Trophoblast cell (in vitro differentiated cells and primary cell): ENCODE data around the gene EFNA2.

ENCODE experiments used
- DNase-seq, 2 donors: peaks; one replicate each; pipeline ENCODE4 v3.0.0-alpha.2; 2016
- H2AFZ ChIP-seq: 2 replicates; pipeline ENCODE4 v1.6.1; 2013; ENCODE audit warnings: low read length, moderate library complexity, mild to moderate bottlenecking; ENCODE audit not compliant: insufficient read depth, poor library complexity
- H2AK5ac ChIP-seq: 2 replicates; pipeline ENCODE4 v1.6.1; 2013; ENCODE audit warnings: mild to moderate bottlenecking, low read length
- H2BK120ac ChIP-seq: 2 replicates; pipeline ENCODE4 v1.6.1; 2013; ENCODE audit warnings: low read length, mild to moderate bottlenecking, moderate library complexity; ENCODE audit not compliant: insufficient read depth, poor library complexity
- H2BK12ac ChIP-seq: 2 replicates; pipeline ENCODE4 v1.6.1; 2013; ENCODE audit warnings: mild to moderate bottlenecking, low read length, moderate library complexity
- H2BK5ac ChIP-seq: 2 replicates; pipeline ENCODE4 v1.6.1; 2013; ENCODE audit warnings: low read length, low read depth, moderate library complexity, mild to moderate bottlenecking; ENCODE audit not compliant: poor library complexity
- H3K14ac ChIP-seq: 2 replicates; pipeline ENCODE4 v1.6.1; 2013; ENCODE audit warnings: mild to moderate bottlenecking, low read length
- H3K18ac ChIP-seq: 2 replicates; pipeline ENCODE4 v1.6.1; 2013; ENCODE audit warnings: mild to moderate bottlenecking, low read length
- H3K23ac ChIP-seq: 2 replicates; pipeline ENCODE4 v1.6.1; 2013; ENCODE audit warnings: low read length
- H3K27ac ChIP-seq: 2 replicates; pipeline ENCODE4 v1.5.1; 2013; ENCODE audit warnings: low read depth, mild to moderate bottlenecking, inconsistent platforms, low read length, moderate library complexity
- H3K27me3 ChIP-seq: 2 replicates; pipeline ENCODE4 v1.6.1; 2013; ENCODE audit warnings: inconsistent platforms, mild to moderate bottlenecking, low read length, moderate library complexity; ENCODE audit not compliant: insufficient read depth
- H3K36me3 ChIP-seq, 2 experiments: 1 replicate in 1 of 2; 2 replicates in 1 of 2; pipeline ENCODE4 v1.6.1; 2013; ENCODE audit warnings: low read length in 2 of 2, mild to moderate bottlenecking in 2 of 2, moderate library complexity in 1 of 2; ENCODE audit not compliant: insufficient read depth in 2 of 2, control insufficient read depth in 1 of 2
- H3K4ac ChIP-seq: 2 replicates; pipeline ENCODE4 v1.6.1; 2013; ENCODE audit warnings: low read depth, mild to moderate bottlenecking, low read length, moderate library complexity
- H3K4me1 ChIP-seq, 2 experiments: 1 replicate in 1 of 2; 2 replicates in 1 of 2; pipeline ENCODE4 v1.6.1; 2013; ENCODE audit warnings: low read length in 2 of 2, mild to moderate bottlenecking in 2 of 2, moderate library complexity in 1 of 2; ENCODE audit not compliant: insufficient read depth in 2 of 2, control insufficient read depth in 1 of 2
- H3K4me2 ChIP-seq: 2 replicates; pipeline ENCODE4 v1.6.1; 2013; ENCODE audit warnings: inconsistent platforms, mild to moderate bottlenecking, low read length, moderate library complexity
- H3K4me3 ChIP-seq: 2 replicates; pipeline ENCODE4 v1.5.1; 2013; ENCODE audit warnings: mild to moderate bottlenecking, low read depth, low read length, inconsistent platforms
- H3K79me1 ChIP-seq: one replicate; pipeline ENCODE4 v1.6.1; 2013; ENCODE audit warnings: low read length
- H3K79me2 ChIP-seq: 2 replicates; pipeline ENCODE4 v1.6.1; 2013; ENCODE audit warnings: low read length, mild to moderate bottlenecking; ENCODE audit not compliant: control insufficient read depth, insufficient read depth, poor library complexity
- H3K9ac ChIP-seq: 2 replicates; pipeline ENCODE4 v1.6.1; 2013; ENCODE audit warnings: mild to moderate bottlenecking, low read length
- H3K9me3 ChIP-seq: 2 replicates; pipeline ENCODE4 v1.6.1; 2013; ENCODE audit warnings: low read depth, mild to moderate bottlenecking, control low read depth, inconsistent platforms, low read length; ENCODE audit not compliant: insufficient read depth
- H4K12ac ChIP-seq: 2 replicates; pipeline ENCODE4 v1.6.1; 2013; ENCODE audit warnings: low read depth, mild to moderate bottlenecking, low read length, moderate library complexity
- H4K8ac ChIP-seq: 2 replicates; pipeline ENCODE4 v1.6.1; 2013; ENCODE audit warnings: low read depth, mild to moderate bottlenecking, low read length, moderate library complexity
- H4K91ac ChIP-seq: one replicate; pipeline ENCODE4 v1.6.1; 2013; ENCODE audit warnings: low read depth, mild to moderate bottlenecking, low read length, moderate library complexity
- whole genome bisulfite sequencing: extraction: QIAGEN DNeasy Blood & Tissue Kit; methylation state at CpG from one replicate; pipeline ENCODE4 v1.1.7; 2013; ENCODE audit warnings: missing lambda C conversion rate; ENCODE audit not compliant: insufficient read length, insufficient coverage; ENCODE audit errors: extremely low coverage; 5-methylcytosine and 5-hydroxymethylcytosine counted together

Gene EFNA2

DNA sequence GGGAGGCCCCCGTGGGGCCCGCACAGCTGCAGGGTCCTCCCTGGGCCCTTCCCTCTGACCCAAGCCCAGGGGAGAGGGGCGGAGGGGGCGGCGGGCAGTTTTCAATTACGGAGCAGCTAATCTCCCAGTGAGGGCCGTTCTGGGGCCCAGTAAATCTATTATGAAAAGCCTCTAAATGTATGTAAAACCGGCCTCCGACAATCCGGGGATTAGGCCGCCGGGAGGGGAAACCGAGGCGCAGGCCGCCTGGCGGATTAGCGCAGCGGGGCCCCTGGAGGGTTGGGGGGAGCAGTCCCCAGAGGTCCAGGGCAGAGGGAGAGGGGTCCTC lies 25.1 kb downstream of the EFNA2 start:
- H4K12ac ChIP-seq = no peak overlapping the region
- H3K79me1 ChIP-seq = no peaks in the 10 kb centered on the region
- no peaks in the 10 kb centered on the region for H3K36me3 ChIP-seq
- H3K9me3 ChIP-seq = peaks cover 1% of the 10 kb centered on the region
- no peak overlapping the region for H3K14ac ChIP-seq
- no peak overlapping the region for H3K27ac ChIP-seq
- no peak overlapping the region for H4K91ac ChIP-seq
- no peak overlapping the region for H2BK120ac ChIP-seq
- H2AFZ ChIP-seq = no peak overlapping the region
- peaks cover 6 to 9% of the 10 kb centered on the region in 2 experiments for H3K4me1 ChIP-seq
- peaks cover under 1% of the 10 kb centered on the region for H3K27me3 ChIP-seq
- H3K4me3 ChIP-seq = no peak overlapping the region
- no peak overlapping the region for H3K9ac ChIP-seq
- H3K23ac ChIP-seq = no peak overlapping the region
- no peak overlapping the region for H3K4me2 ChIP-seq
- H3K18ac ChIP-seq = no peak overlapping the region
- no peak overlapping the region for H2AK5ac ChIP-seq
- WGBS = no CpG with 5 or more reads among the region's 18 CpGs
- no peaks in the 10 kb centered on the region for H3K79me2 ChIP-seq
- H4K8ac ChIP-seq = no peak overlapping the region
- H2BK12ac ChIP-seq = no peak overlapping the region
- no peak for DNase-seq
- H3K4ac ChIP-seq = no peak overlapping the region
- H2BK5ac ChIP-seq = no peak overlapping the region

DNA sequence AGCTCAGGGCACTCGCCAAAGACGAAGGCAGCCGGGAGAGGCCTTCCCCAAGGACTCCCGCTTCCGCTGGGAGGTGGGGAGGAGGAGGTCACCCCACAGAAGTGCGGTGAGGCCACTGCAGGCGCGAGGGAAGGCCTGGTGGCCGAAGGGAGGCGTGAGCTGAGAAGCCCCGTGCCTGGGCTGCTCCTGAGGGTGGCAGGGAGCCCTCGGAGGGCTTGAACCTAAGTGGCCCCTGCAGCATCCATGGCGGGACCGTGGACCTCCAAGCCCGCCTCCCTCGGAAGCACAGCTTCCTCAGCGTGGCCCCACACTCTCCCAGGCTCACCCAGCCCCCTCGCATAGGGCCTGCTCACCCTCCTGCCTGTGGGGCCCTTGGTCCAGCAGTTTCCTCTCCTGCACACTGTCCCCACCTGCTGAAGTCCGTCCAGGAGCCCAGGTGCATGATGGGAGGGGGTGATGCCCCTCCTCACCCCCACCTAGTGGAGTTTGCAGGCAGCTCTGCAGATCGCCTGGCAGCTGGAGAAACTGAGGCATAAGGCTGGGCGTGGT lies 25.9 kb downstream of the EFNA2 start:
- Histone ChIP-seq H3K27me3 (peaks cover 4% of the 10 kb centered on the region), H3K79me1 (no peaks in the 10 kb centered on the region), H3K4me1 (peaks cover 9 to 11% of the 10 kb centered on the region in 2 experiments), H4K91ac (no peak overlapping the region), H3K4me3 (no peak overlapping the region), H3K4me2 (no peak overlapping the region), H2BK5ac (no peak overlapping the region), H3K9ac (no peak overlapping the region), H3K23ac (no peak overlapping the region), H3K9me3 (peaks cover 4% of the 10 kb centered on the region), H3K36me3 (no peaks in the 10 kb centered on the region), H4K8ac (no peak overlapping the region), H3K18ac (no peak overlapping the region), H3K14ac (no peak overlapping the region), H4K12ac (no peak overlapping the region), H3K79me2 (no peaks in the 10 kb centered on the region), H2BK120ac (no peak overlapping the region), H3K4ac (no peak overlapping the region), H2AK5ac (no peak overlapping the region), H2AFZ (no peak overlapping the region), H3K27ac (no peak overlapping the region), H2BK12ac (no peak overlapping the region)
- no peak for DNase-seq
- no CpG with 5 or more reads among the region's 21 CpGs for WGBS

DNA sequence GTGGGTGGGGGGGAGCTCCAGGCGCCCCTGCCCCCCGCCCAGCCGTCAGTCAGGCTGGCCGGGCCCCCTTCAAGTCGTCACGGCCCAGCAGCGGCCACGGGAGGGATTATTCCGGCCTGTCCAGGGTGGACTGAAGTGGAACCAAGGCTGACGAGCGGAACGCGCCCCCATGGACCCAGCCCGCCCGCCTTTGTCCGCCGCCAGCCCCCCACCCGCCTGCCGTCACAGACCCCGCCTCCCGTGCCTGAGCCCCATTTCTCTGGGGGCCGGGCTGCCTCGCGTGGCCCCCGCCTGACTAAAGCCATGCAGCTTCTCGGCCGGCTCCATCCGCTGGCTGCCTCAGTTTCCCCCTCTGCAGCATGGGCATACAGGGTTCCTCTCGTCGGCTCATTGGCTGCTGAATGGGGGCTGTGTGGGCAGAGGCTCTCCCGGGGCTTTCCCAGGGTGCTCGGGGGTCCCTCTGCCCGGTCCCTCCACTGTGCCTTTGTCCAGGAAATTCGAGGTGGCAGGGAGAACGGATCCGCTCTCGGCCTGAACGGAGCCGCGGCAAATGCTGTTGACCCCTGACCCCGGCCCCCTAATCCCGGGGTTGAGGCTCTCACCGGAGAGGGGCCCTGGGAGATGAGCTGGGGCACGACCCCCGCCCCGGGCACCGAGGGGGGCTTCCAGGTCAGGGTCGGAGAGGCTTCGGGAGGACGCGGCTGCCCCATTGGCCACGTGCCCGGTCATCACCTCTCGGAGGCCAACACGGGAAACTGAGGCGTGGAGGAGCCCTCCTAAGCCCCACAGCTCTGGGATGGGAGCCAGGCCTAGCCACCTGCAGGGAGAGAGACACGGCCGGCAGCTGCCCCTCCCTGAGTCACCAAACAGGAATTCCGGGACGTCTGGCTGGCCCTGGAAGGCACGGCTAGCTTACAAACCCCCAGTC lies 27.4 kb downstream of the EFNA2 start:
- Histone ChIP-seq H4K91ac (no peak overlapping the region), H3K4ac (no peak overlapping the region), H2BK12ac (no peak overlapping the region), H3K79me2 (no peaks in the 10 kb centered on the region), H3K23ac (no peak overlapping the region), H3K36me3 (no peaks in the 10 kb centered on the region), H3K27me3 (peaks cover 4% of the 10 kb centered on the region), H2BK120ac (no peak overlapping the region), H3K9ac (no peak overlapping the region), H2AK5ac (no peak overlapping the region), H3K4me2 (no peak overlapping the region), H3K9me3 (peaks cover 4% of the 10 kb centered on the region), H2AFZ (no peak overlapping the region), H3K79me1 (no peaks in the 10 kb centered on the region), H3K27ac (no peak overlapping the region), H3K4me3 (no peak overlapping the region), H3K14ac (no peak overlapping the region), H4K12ac (no peak overlapping the region), H3K4me1 (peaks cover 9 to 11% of the 10 kb centered on the region in 2 experiments), H4K8ac (no peak overlapping the region), H2BK5ac (no peak overlapping the region), H3K18ac (no peak overlapping the region)
- no CpG with 5 or more reads among the region's 61 CpGs for WGBS
- DNase-seq = peak; percentile 61 to 76

DNA sequence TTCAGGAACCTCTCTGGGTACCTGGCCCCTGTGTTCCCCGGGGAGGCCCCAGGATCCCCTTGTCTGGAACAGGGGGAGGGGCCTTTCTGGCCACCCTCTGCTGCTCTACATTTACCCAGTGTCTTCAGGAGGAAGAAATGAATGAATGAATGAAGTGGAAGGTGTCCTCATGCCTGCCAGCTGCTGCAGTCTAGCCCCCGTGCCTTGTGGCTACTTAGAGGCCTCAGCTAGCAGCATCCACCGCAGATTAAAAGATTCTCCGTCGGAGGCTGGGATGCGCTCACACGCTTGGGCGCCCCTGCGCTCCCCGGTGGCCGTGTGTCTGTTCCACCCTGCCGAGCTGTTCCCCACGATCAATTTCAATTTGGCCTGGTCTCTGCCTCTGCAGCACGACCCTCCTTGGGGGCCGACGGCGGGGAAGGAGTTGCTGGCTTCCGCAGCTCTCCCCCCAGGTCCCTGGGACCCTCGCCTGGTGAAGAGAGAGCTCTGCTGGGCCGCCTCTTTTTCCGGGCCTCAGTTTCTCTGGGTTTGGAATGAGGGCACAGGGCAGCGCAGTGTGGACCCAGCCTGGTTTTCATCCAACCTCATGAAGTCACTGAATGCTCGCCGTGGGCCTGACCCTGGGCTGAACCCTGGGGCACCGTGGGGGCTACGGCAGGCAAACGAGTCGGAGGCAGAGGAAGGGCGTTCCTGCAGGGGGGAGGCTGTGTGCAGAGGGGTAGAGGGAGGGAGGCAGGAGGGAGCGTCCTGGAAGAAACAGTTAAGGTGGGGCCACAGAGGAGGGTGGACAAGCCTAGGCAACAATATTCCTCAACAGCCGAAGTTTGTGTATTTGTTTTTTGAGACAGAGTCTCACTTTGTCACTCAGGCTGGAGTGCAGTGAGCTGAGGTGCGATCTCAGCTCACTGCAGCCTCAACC lies 28.3 kb downstream of the EFNA2 start:
- H3K79me1 ChIP-seq = no peaks in the 10 kb centered on the region
- peak overlapping the region; percentile 67 for H2BK12ac ChIP-seq
- no peaks in the 10 kb centered on the region for H3K79me2 ChIP-seq
- no peak overlapping the region for H3K9ac ChIP-seq
- no CpG with 5 or more reads among the region's 32 CpGs for WGBS
- no peak overlapping the region for H3K27ac ChIP-seq
- no peak overlapping the region for H2BK5ac ChIP-seq
- H3K4me3 ChIP-seq = no peak overlapping the region
- H4K8ac ChIP-seq = no peak overlapping the region
- no peak for DNase-seq
- H3K18ac ChIP-seq = no peak overlapping the region
- peaks cover 9 to 11% of the 10 kb centered on the region in 2 experiments for H3K4me1 ChIP-seq
- H3K4me2 ChIP-seq = no peak overlapping the region
- no peak overlapping the region for H3K14ac ChIP-seq
- no peak overlapping the region for H3K23ac ChIP-seq
- H3K36me3 ChIP-seq = no peaks in the 10 kb centered on the region
- peaks cover 4% of the 10 kb centered on the region for H3K9me3 ChIP-seq
- peak overlapping the region; percentile 49 for H2AK5ac ChIP-seq
- peaks cover 4% of the 10 kb centered on the region for H3K27me3 ChIP-seq
- no peak overlapping the region for H3K4ac ChIP-seq
- no peak overlapping the region for H2BK120ac ChIP-seq
- peak overlapping the region; percentile 8 for H4K91ac ChIP-seq
- no peak overlapping the region for H4K12ac ChIP-seq
- H2AFZ ChIP-seq = no peak overlapping the region
